Activated CD4-positive, alpha-beta T cell treated with anti-CD3 and anti-CD28 coated beads for 48 hours (primary cell): Measurements from ENCODE around the gene RCAN2.

Source experiments
- DNase-seq: peaks from one replicate; pipeline ENCODE4 v3.0.0-alpha.2; 2020

RCAN2 gene

GRCh38 chr6:46289898-46290297 lies 201.4 kb downstream of the RCAN2 start:
- DNase-seq = no peak

GRCh38 chr6:46288835-46289234 lies 202.4 kb downstream of the RCAN2 start:
- DNase-seq = no peak

DNA sequence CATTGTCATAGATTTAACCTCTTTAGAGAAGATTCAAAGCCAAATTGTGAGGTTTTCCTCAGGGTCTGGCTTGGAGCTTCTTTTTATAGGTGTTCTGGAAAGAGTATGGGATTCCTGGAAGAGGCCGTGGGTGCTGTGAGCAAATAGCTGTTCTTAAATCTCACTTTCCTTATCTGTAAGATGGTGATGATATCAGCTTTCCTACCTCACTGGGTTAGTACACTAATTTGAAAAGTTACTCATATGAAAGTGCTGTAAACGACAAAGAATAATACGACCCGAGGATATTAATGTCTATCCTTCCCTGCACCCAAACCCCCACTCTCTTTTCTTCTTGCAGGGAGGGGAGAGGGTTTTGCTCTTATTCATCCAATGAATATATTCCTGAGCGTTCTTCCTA lies 203.6 kb downstream of the RCAN2 start:
- no peak for DNase-seq

DNA sequence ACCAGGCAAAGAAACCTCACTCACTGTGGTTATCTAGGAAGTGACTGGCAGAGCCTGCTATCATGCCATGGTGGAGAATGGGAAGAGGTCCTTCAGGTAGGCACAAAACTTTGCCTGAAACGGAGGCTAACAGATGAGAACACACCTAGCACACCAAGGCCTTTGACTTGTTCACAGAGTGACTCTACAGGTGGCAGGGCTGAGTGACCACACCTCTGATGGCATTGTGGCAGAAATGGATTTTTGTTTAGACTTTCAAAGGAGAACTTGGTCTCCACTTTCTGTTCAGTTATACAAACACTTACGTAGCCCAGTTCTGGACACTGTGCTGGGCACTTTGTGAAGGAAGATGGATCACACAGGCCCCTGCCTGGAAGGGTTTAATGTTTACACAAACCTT lies 204.2 kb downstream of the RCAN2 start:
- no peak for DNase-seq

- no peak for DNase-seq
These were observed 206.8 kb downstream of the RCAN2 start for GRCh38 chr6:46284475-46284874.

GRCh38 chr6:46281110-46281509 lies 210.1 kb downstream of the RCAN2 start:
- no peak for DNase-seq

- no peak for DNase-seq
These were observed 211.4 kb downstream of the RCAN2 start for GRCh38 chr6:46279874-46280273.

DNA sequence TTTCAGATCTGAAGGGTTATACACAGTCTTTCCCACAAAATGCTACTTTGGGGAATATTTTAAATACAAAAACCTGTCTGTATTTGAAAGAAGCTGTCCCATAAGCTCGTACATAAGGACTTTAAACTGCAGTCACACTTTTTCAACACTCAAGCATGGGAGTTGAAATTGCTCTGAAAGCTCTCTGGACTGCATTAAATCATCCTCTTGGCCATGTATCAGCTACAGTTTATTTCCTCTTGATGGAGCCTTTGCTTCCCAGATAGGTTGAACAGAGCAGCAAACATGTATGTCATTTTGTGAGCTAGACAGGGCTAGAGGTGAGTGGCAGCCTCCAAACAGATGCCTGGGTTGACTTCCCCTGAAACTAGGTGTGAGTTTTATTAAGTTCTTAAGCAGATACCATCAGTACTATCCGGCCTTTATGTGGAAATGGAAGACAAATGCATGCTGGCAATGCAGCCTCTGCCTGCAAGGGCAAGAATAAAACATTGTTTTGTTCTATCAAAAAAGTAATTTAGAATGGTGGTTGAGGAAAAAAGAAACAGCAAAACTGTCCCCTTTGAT lies 214.6 kb downstream of the RCAN2 start:
- DNase-seq = no peak

DNA sequence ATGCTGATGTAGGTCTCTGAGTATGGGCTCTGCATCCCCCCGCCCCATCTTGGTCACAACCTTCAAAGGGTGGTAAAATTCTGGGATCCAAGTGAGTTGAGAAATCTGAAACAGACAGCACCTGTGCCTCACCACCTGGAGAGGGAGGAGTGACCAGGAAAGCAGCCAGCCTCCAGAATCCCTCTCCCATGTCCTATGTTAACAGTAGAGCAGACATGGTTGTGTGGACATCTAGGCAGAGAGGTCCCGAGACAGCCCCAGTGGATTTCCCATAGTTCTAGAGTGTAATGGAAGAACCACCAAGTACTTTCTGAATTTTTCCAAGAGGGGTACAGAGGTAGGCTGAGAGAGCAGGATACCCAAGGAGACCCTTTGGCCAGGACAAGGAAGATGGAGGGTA lies 216.7 kb downstream of the RCAN2 start:
- DNase-seq = no peak

DNA sequence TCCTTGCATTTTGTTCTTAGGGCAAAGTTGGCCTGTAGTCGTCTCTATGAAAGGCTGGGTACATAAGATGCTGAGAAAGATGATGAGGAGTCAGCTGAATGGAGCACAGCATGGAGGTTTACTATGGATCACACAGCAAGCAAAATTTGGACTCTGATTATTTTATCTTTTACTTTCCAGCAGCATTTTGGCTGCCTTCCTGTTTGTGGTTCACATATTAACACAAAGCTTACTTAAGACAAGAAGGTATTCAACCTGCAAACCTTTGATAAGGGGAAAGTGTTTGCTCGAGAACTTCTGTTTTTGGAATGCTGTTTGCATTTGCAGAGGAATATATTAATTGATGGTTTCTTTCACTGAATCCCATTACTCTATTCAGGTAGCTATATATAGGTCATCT lies 217.3 kb downstream of the RCAN2 start:
- no peak for DNase-seq

DNA sequence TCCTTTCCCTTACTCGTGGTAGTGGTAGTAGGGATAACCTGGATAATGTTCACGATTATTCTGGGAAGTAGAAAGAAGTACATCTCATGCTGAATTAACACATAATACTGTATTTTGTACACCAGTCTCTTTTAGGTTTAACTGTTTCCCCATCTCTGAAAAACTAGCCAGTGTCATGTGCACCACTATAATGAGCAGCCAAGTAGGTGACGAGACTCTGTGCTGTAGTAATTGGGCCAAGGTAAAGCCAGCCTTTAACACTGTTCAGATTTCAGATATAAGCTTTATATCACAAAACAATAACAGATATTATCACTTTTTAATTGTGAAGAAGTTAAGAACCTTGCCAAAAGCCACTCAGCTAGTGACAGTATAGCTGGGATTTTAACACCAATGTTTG lies 219.5 kb downstream of the RCAN2 start:
- DNase-seq = no peak

GRCh38 chr6:46271107-46271506 lies 220.1 kb downstream of the RCAN2 start:
- DNase-seq = no peak

DNA sequence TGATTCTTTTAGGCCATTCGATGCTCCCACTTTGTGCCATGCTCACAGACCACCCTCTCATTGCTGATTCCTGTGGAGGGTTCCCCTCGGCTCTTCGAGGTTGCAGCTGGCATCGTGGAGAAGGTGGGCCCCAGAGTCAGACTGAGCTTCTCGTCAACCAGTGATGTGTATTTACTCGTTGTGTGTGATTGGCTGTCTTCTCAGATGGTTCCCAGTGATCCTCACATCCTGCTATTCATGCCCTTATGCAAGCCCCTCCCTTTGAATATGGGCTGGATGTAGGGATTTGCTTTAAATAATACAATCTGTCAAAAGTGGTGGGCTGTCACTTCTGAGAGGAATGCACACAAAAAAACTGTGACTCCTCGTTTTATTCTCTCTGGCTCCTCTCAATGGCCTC lies 220.9 kb downstream of the RCAN2 start:
- no peak for DNase-seq

GRCh38 chr6:46269447-46270229 lies 221.6 kb downstream of the RCAN2 start:
- no peak for DNase-seq

DNA sequence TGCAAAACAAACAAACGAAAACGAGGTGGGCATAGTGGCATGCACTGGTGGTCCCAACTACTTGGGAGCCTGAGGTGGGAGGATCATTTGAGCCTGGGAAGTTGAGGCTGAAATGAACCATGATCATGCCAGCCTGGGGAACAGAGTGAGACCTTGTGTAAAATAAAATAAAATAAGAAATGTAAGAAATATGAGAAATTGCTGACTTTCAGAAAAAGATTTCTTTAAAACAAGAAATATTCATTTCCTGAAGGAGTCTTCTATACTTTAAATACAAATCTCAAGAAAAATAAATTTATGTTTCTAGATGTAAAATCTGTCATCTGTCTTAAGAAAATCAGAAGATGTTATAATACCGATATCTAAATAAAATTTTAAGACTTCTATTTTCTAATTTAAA lies 223.7 kb downstream of the RCAN2 start:
- no peak for DNase-seq

DNA sequence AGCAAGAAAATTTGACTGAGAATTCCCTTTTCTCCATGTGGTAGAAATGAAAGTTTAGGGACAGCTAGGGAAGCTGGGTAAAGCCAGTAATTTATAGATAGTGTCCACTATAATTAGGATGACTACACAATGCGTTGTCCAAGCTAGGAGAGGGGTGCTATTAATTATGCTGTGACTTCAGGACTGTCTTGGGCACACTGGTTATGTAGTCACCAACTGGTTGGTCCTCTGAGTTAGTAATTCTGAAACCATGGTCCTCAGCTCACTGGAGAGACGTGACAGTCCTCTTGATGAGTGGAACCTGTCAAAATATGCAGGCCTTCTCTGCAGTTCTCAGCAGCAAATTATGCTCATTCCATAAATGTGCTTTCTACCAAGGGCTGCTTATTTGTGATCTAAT lies 225.9 kb downstream of the RCAN2 start:
- no peak for DNase-seq

DNA sequence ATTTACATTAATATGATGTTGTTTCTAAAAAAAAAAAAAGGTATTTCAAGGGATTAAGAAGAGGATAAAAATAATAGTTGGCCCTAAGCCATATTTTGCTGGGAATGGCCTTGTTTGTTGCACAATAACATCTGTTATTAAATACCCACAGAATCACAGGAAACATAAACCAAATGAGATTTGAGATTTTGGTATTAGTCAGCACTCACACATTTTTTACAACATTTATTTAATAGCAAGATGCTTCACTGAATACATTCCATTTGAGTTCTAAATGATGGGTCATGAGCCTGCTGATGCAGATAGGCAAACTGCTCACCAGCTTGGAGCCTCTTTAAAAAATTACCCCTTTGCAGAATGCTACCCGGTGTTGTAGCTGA lies 227.6 kb downstream of the RCAN2 start:
- DNase-seq = no peak

- DNase-seq = no peak
These were observed 228.1 kb downstream of the RCAN2 start for GRCh38 chr6:46262928-46263706.

DNA sequence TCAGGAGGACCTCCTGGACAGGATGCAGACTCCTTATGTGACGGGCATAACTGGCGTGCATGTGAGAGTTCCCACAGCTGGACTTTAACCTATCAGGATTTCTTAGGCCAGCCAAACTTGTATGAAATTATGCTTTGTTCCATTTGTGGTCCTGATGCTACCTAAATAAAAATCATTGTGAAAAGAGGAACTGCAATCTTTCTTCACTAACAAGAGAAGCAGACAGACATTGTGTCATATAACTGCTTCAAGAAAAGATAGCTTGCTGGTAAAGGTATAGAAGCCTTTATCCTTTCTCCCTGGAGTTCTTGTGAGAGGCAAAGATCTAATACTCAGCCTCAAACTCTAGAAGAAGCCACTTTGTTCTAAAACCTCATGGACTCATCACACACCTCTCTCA lies 233.0 kb downstream of the RCAN2 start:
- no peak for DNase-seq

DNA sequence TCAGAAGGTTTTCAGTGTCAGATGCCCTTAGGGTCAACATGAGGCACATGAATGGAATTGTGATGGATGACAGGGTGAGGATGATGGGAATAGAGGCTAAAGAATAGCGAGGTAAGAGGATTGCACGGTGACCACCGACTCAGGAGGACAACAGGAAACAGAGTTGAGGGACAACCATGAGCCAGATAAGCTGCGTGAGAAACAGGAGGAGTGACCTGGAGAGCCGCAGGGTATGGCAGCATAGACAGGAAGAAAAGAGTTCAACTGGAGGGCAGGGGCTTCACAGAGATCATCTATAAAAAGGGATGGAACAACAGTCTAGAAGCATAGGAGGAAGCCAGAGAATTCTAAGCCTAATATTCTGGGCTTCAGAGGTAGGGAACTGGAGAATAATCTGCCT lies 235.7 kb downstream of the RCAN2 start:
- no peak for DNase-seq

- DNase-seq = no peak
These were observed 236.3 kb downstream of the RCAN2 start for GRCh38 chr6:46254946-46255345.

- no peak for DNase-seq
These were observed 236.9 kb downstream of the RCAN2 start for GRCh38 chr6:46254331-46254730.

DNA sequence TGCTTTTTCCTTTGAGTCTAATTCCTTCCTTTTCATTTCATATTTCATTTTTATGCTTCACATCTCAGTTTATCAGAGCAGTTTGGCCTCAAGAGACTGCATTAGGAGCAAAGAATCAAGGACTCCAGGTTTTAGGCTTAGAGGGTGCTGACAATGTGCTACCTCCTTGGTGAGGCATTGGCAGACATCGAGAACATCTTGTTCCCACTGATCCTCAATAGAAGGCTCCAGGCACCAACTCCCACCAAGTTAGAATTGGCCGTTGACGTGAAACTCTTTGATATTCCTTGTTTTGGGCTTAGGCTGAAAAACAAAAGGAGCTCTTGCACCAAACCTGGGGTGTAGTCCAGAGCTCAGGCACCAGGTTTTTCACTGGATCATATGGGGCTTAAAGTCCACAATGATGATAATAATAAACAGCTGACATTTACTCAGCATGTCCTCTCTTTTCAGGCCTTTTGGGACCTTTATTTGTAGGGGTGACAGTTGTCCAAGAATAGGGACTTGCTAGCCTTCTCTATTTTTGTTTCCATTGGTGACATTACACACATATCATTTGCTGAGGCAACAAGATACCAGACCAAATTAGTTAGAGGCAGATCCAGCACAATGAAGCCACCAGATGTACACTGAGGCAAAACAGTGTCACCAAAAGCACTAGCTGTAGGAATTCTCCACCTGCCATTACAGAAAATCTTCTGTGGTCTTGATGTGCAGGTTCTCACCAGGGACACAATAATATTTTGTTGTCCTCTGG lies 239.5 kb downstream of the RCAN2 start:
- DNase-seq = no peak

GRCh38 chr6:46248143-46248542 lies 243.1 kb downstream of the RCAN2 start:
- DNase-seq = no peak
